Osteocyte (in vitro differentiated cells): Measurements from ENCODE around the gene DNAI4. TPM values are rescaled to one million over a fixed set of nuclear protein-coding genes. Genes with fewer than 3 reads are reported as not detected.

Source experiments
- DNase-seq: peaks from one replicate; pipeline ENCODE4 v3.0.0; 2021; ENCODE audit warnings: mixed read lengths; ENCODE audit not compliant: unreplicated experiment; ENCODE audit errors: extremely low spot score
- H3K27ac Mint-ChIP-seq: one replicate; pipeline ENCODE4 v1.8.0; 2021; ENCODE audit warnings: mild to moderate bottlenecking, mixed read lengths; ENCODE audit not compliant: unreplicated experiment
- H3K27me3 Mint-ChIP-seq: one replicate; pipeline ENCODE4 v1.8.0; 2021; ENCODE audit warnings: mixed read lengths; ENCODE audit not compliant: unreplicated experiment
- H3K36me3 Mint-ChIP-seq: one replicate; pipeline ENCODE4 v1.8.0; 2021; ENCODE audit warnings: mixed read lengths; ENCODE audit not compliant: unreplicated experiment
- H3K4me1 Mint-ChIP-seq: one replicate; pipeline ENCODE4 v1.8.0; 2021; ENCODE audit warnings: mixed read lengths; ENCODE audit not compliant: unreplicated experiment
- H3K4me3 Mint-ChIP-seq: one replicate; pipeline ENCODE4 v1.8.0; 2021; ENCODE audit warnings: mild to moderate bottlenecking, moderate library complexity, mixed read lengths; ENCODE audit not compliant: unreplicated experiment
- H3K9me3 Mint-ChIP-seq: one replicate; pipeline ENCODE4 v1.8.0; 2021; ENCODE audit warnings: mixed read lengths; ENCODE audit not compliant: unreplicated experiment
- total RNA-seq: library from RNA; stranded (reverse); gene quantifications from 2 replicates; pipeline ENCODE4 v1.2.1, GENCODE V29; 2021
- TF ChIP-seq, protein P1 (sequence below): fragments of 200-600 bp; sonication (generic); IDR thresholded peaks from 2 replicates; pipeline ENCODE4 v1.5.0; 2021; ENCODE audit warnings: antibody characterized with exemption, mild to moderate bottlenecking, moderate library complexity

DNAI4 gene
- total RNA-seq, 1 donor from 2014 or later = 8.9 TPM

DNA sequence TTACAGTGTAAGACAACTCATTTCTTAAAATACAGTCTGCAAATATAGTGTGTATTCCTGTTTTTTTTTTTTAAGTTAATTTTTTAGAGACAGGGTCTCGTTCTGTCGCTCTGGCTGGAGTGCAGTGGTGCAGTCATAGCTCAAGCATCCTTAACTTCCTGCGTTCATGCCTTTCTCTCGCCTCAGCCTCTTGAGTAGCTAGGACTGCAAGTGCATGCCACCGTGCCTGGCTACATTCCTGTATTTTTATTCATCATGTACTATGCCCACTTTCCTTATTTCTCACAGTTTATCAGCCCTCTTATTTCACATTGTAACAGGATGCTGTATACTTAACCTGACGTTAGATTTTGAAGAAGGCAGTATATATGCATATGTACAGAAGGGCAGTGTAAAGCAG, 26.9 kb upstream of the DNAI4 start:
- peaks cover 55% of the 10 kb centered on the region for H3K36me3 Mint-ChIP-seq
- H3K9me3 Mint-ChIP-seq = no peaks in the 10 kb centered on the region
- H3K4me3 Mint-ChIP-seq = no peak overlapping the region
- TF ChIP-seq, protein P1, sequence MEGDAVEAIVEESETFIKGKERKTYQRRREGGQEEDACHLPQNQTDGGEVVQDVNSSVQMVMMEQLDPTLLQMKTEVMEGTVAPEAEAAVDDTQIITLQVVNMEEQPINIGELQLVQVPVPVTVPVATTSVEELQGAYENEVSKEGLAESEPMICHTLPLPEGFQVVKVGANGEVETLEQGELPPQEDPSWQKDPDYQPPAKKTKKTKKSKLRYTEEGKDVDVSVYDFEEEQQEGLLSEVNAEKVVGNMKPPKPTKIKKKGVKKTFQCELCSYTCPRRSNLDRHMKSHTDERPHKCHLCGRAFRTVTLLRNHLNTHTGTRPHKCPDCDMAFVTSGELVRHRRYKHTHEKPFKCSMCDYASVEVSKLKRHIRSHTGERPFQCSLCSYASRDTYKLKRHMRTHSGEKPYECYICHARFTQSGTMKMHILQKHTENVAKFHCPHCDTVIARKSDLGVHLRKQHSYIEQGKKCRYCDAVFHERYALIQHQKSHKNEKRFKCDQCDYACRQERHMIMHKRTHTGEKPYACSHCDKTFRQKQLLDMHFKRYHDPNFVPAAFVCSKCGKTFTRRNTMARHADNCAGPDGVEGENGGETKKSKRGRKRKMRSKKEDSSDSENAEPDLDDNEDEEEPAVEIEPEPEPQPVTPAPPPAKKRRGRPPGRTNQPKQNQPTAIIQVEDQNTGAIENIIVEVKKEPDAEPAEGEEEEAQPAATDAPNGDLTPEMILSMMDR = no peak
- no peak for DNase-seq
- peaks cover 16% of the 10 kb centered on the region for H3K4me1 Mint-ChIP-seq
- no peaks in the 10 kb centered on the region for H3K27me3 Mint-ChIP-seq
- peak overlapping the region; percentile 40 for H3K27ac Mint-ChIP-seq

DNA sequence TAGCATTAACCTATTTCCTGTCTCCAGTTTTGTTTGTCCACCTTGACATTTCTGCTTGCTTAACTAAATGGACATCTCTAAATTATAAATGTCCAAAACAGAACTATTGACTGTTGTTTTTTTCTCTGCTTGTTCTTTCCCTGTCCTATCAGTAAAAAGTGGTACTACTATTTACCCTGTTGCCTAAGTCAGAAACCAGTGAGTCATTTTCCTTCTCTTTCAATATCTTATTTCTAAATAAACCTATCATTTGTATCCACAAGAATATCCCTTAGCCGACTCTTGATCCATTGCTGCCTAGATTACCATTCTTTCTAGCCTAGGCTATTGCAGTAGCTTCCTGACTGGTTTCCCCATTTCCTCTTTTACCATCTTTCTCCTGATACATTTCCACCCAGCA, 22.6 kb upstream of the DNAI4 start:
- Mint-ChIP-seq H3K4me3 (no peak overlapping the region), H3K27me3 (no peaks in the 10 kb centered on the region), H3K27ac (peak overlapping the region; percentile 72), H3K9me3 (no peaks in the 10 kb centered on the region), H3K36me3 (peaks cover 44% of the 10 kb centered on the region), H3K4me1 (peaks cover 47% of the 10 kb centered on the region)
- no peak for DNase-seq
- TF ChIP-seq, protein P1 = no peak

DNA sequence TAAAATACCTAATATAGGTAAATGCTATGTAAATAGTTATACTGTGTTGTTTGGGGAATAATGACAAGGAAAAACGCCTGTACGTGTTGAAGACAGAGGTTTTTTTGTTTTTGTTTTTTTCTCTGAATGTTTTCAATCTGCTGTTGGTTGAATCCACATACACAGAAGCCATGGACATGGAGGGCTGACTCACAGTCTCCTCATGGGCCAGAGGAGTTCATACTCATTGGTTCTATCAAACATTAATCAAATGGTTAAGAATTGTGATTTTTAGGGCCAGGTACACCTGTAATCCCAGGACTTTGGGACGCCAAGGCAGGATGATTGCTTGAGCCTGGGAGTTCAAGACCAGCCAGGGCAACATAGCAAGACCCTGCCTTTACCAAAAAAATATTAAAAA, 20.7 kb upstream of the DNAI4 start:
- Mint-ChIP-seq H3K36me3 (peaks cover 44% of the 10 kb centered on the region), H3K4me1 (peaks cover 57% of the 10 kb centered on the region), H3K27me3 (no peaks in the 10 kb centered on the region), H3K4me3 (no peak overlapping the region), H3K9me3 (no peaks in the 10 kb centered on the region), H3K27ac (peak overlapping the region; percentile 80)
- DNase-seq = no peak
- TF ChIP-seq, protein P1 = no peak

DNA sequence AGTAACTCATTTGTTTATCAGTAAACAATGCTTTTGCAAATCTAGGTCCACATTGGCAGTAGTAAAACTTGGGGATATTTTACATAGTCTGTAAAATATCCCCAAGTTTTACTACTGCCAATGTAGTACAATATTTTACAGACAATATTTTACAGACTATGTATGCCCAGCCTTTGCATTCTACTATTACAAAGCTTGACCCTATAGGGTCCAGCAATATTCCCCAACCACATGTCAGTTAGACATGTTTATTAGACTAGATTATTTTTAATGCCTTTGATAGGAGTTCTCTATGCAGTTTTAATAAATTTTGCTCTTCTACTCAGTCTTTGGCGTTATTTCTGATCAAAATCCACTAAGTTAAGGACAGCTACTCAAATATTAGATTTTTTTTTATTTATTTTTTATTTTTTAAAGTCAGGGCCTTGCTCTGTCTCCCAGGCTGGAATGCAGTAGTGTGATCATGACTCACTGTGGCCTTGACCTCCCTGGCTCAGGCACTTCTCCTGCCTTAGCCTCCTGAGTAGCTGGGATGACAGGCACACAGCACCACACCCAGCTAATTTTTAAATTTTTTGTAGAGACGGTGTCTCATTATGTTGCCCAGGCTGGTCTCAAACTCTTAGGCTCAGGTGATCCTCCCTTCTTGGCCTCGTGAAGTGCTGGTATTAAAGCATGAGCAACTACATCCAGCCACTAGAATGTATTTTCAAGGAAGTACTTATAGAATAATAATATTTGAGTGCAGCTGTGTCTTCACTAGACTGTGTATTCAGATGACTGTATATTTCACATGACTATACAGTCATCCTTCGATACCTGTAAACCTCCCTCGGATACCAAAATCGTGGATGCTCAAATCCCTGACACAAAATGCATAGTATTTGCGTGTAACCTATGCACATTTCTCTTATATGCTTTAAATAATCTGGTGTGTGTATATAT, 19.9 kb upstream of the DNAI4 start:
- H3K4me1 Mint-ChIP-seq = peaks cover 64% of the 10 kb centered on the region
- no peaks in the 10 kb centered on the region for H3K27me3 Mint-ChIP-seq
- no peaks in the 10 kb centered on the region for H3K9me3 Mint-ChIP-seq
- TF ChIP-seq, protein P1 = no peak
- peak overlapping the region; percentile 98 for H3K27ac Mint-ChIP-seq
- H3K36me3 Mint-ChIP-seq = peaks cover 48% of the 10 kb centered on the region
- DNase-seq = no peak
- no peak overlapping the region for H3K4me3 Mint-ChIP-seq

DNA sequence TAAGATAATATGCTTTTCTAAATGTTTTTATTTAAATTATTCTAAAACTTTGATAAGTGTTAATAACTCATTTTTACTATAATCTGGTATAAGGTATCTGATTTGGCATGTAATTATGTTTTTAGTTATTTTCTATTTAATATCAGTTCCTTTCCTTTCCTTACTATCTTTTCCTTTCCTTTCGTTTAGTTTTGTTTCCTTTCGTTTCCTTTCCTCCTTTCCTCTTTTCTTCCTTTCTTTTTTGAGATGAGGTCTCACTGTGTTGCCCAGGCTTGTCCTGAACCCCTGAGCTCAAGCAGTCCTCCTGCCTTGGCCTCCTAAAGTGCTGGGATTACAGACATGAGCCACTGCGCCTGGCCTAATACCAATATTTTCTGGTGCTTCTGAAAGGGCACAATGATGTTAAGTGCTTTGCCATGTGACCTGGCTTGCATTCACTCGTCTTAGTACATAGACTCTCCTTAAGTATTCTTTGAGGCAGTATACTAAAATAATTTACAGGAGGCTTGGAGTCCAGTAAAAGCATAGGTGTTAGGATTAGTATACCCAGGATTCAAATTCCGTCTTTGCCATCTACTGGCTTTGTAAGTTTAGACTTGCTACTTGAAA, 18.8 kb upstream of the DNAI4 start:
- H3K9me3 Mint-ChIP-seq = no peaks in the 10 kb centered on the region
- H3K36me3 Mint-ChIP-seq = peaks cover 41% of the 10 kb centered on the region
- H3K4me3 Mint-ChIP-seq = no peak overlapping the region
- H3K27me3 Mint-ChIP-seq = no peaks in the 10 kb centered on the region
- H3K27ac Mint-ChIP-seq = peak overlapping the region; percentile 98
- DNase-seq = no peak
- TF ChIP-seq, protein P1 = no peak
- H3K4me1 Mint-ChIP-seq = peaks cover 73% of the 10 kb centered on the region
